NCI-H446 treated with DMSO at 0.1 percent for 48 hours (cell line): ENCODE data around the gene BTF3L4.
A peak's percentile ranks its signal among the peaks of the same experiment; 100 is the strongest.
"Not testable (repeated sequence)": the region's sequence is repeated elsewhere in the genome, so short reads cannot be mapped to it uniquely, and the experiment has no call there.

Experiments used
- DNase-seq: peaks from one replicate; lab custom pipeline; 2025; lab: John Stamatoyannopoulos, UW

Gene BTF3L4

GRCh38 chr1:52056163-52056936 lies at the start of gene BTF3L4:
BTF3L4 (plus strand) TSS chr1:52056295; CDS start chr1:52059848, 3,553 bp downstream.
- DNase-seq, result peak; percentile 93

GRCh38 chr1:52007215-52008002 lies 48.7 kb upstream of the BTF3L4 start:
- no peak for DNase-seq

DNA sequence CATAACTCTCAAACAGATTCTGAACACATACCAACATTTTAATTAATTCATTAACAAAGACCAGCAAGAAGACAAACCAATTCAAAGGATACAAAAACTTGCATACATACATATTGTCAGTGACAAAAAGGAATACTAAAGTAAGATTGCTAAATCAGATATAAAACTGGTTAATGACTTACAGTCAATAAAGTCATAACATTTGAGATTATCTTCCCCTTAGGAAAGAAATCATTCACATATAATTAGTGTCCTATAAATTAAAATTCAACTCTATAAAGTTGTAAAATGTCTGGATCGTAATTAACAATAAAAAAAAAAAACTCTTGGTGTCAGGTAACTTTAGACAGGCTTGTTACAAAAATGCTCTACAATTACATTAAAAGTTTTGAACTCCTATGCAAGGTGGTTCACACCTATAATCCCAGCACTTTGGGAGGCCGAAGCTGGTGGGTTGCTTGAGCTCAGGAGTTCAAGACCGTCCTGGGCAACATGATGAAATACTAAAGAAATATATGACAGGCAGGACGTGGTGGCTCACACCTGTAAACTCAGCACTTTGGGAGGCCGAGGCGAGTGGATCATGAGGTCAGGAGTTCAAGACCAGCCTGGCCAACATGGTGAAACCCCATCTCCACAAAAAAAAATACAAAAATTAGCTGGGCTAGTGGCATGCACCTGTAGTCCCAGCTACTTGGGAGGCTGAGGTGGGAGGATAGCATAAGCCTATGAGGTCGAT lies 47.9 kb upstream of the BTF3L4 start:
- DNase-seq, result no peak

DNA sequence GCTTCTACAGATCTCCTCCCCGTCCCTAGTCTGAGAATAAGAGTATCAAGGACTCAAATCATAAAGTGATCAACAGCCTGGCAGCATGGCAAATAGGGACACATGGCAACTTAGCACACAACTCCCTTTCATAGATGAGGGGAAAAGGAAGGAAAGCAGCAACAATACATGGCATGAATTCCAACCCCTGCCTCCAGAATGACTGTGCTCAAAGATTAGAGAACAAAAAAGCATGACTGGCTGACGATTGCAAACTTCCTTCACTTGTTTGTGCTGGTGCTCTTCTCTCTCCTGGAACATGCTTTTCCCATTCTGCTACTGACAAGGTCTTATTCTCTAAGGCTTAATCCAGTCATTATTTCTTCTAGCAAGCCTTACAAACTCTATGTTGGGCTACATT lies 34.0 kb upstream of the BTF3L4 start:
- no peak for DNase-seq

GRCh38 chr1:52026278-52026677 lies 29.8 kb upstream of the BTF3L4 start:
- no peak for DNase-seq

GRCh38 chr1:52028328-52028727 lies 27.8 kb upstream of the BTF3L4 start:
- no peak for DNase-seq

DNA sequence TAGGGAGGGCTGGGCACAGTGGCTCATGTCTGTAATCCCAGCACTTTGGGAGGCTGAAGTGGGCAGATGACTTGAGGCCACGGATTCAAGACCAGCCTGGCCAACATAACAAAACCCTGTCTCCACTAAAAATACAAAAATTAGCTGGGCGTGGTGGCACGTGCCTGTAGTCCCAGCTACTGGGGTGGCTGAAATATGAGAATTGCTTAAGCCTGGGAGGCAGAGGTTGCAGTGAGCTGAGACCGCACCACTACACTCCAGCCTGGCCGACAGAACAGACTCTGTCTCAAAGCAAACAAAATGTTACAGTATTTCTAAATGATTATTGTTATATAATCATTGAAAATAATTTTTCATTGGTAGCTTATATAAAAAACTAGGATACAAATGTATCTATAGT lies 27.3 kb upstream of the BTF3L4 start:
- not testable (repeated sequence) for DNase-seq

GRCh38 chr1:52032124-52032784 lies 23.8 kb upstream of the BTF3L4 start:
- DNase-seq, result no peak

DNA sequence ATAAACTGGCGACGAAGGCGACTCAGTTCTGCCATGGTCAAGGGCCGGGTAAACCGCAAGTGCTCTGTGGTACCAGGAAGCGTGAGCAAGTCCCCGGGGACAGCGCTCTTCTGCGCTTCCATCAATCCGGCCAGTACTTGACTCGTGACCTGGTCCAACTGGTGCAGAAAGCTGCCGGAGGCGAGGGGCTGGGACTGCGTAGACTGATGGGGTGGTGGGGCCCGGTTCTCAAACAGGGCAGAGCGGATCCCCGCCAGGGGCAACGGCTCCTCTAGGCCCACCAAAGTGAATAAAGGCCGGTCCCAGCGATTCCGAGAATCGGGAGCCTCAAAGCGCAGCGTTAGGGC lies 23.3 kb upstream of the BTF3L4 start:
- no peak for DNase-seq

- DNase-seq, result peak; percentile 86
Observed at GRCh38 chr1:52033190-52034049, 22.7 kb upstream of the BTF3L4 start, which contains the start of gene KTI12. KTI12 (minus strand) TSS chr1:52033810; CDS start chr1:52033761, 49 bp downstream.

DNA sequence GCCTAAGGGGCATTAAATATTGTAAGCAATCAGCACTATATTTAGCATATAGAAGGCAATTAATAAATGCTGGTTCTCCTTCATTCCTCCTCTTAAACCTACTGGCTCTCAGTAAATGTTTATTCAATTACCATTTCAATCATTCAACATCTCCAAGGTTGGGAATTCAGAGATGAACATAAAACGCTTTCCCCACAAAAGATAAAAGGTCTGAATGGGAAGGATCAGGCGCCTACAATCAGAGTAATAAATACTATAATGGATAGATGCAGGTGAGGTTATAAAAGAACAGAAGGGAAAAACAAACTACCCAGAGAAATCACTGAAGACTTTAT lies 22.1 kb upstream of the BTF3L4 start:
- DNase-seq, result no peak

- DNase-seq, result no peak
Observed at GRCh38 chr1:52037402-52037814, 18.7 kb upstream of the BTF3L4 start.

- DNase-seq, result no peak
Observed at GRCh38 chr1:52037909-52038308, 18.2 kb upstream of the BTF3L4 start.

GRCh38 chr1:52041551-52042185 lies 14.4 kb upstream of the BTF3L4 start:
- DNase-seq, result no peak

GRCh38 chr1:52045236-52045635 lies 10.9 kb upstream of the BTF3L4 start:
- no peak for DNase-seq

- DNase-seq, result not testable (repeated sequence)
Observed at GRCh38 chr1:52045666-52046195, 10.4 kb upstream of the BTF3L4 start.

GRCh38 chr1:52049337-52049736 lies 6.8 kb upstream of the BTF3L4 start:
- DNase-seq, result not testable (repeated sequence)

DNA sequence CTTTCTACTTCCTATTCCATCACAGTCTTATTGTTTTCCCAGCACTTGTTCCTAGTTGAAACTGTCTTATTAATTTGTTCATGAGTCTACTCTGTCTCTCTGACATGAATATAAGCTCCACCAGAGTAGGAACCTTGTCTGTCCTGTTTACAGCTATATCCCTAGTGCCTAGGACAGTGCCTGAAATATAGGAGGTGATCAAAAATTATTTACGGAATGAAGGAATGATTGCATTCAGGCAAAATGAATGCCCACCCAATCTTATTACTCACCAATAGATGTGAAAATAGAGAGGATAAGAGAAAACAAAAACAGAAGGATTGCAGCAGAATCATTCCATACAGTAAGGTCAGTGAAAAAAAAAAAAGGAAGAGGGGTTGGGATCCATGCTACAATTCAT lies 2.2 kb upstream of the BTF3L4 start:
- no peak for DNase-seq

DNA sequence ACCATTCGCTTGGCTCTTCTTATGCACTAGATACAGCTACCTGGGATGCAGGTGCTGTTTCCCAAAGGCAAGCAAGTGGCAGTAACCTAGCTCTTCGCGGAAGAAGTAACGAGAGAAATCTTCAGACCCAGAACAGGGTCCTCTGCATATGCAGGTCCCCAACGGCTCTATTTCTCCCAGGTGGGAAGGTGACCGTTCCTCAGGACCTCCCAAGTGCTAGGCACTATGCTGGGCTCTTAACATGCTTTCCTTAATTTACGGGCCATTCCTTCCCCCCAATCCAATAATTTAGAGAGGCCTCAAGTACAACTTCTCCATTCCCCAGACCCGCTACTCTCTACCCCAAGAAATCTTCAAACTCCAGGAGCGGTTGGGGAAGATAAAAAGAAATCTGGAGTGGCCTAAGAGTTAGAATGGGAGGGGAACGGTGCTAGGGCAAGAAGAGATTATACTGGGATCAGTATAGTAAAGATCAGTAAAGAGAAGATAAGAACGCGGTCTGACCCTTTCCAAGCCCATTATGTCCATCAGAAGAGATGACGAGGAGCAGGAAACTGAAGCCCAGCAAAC lies 1.5 kb upstream of the BTF3L4 start:
- no peak for DNase-seq
